Stimulated activated naive CD8-positive, alpha-beta T cell treated with anti-CD3 and anti-CD28 coated beads, Interleukin-15, amount 100 ng/mL, for 72 hours (primary cell): ENCODE data around the gene SMG6.
"Not testable (repeated sequence)": the region's sequence is repeated elsewhere in the genome, so short reads cannot be mapped to it uniquely, and the experiment has no call there.

Experiments used
- ATAC-seq: fragments of 150-1000 bp; cut with Tn5 transposase; 2 replicates; pipeline ENCODE4 v1.10.0; 2021; ENCODE audit warnings: mild to moderate bottlenecking, moderate library complexity
- DNase-seq, 2 donors: peaks; one replicate each; pipeline ENCODE4 v3.0.0; 2021 to 2022
- H3K27ac Mint-ChIP-seq, 2 donors: one replicate each; pipeline ENCODE4 v1.8.0; 2022; ENCODE audit warnings: mild to moderate bottlenecking in 2 of 2, mixed read lengths in 2 of 2, moderate library complexity in 2 of 2
- H3K27me3 Mint-ChIP-seq: one replicate; pipeline ENCODE4 v1.8.0; 2022; ENCODE audit warnings: mixed read lengths
- H3K4me1 Mint-ChIP-seq: one replicate; pipeline ENCODE4 v1.8.0; 2022; ENCODE audit warnings: mild to moderate bottlenecking, mixed read lengths
- H3K4me3 Mint-ChIP-seq, 2 donors: one replicate each; pipeline ENCODE4 v1.8.0; 2022; ENCODE audit warnings: mild to moderate bottlenecking in 2 of 2, mixed read lengths in 2 of 2, moderate library complexity in 1 of 2
- H3K9me3 Mint-ChIP-seq, 2 donors: one replicate each; pipeline ENCODE4 v1.8.0; 2022; ENCODE audit warnings: mixed read lengths in 2 of 2

SMG6 gene

GRCh38 chr17:2258830-2259229 lies 44.8 kb downstream of the SMG6 start:
- Mint-ChIP-seq H3K4me1 (peaks cover 86% of the 10 kb centered on the region), H3K27ac (peak overlapping the region; percentile 93 to 97), H3K4me3 (peak overlapping the region; percentile 76 to 81)
- not testable (repeated sequence) for H3K27me3 Mint-ChIP-seq, DNase-seq, ATAC-seq, H3K9me3 Mint-ChIP-seq

- H3K4me3 Mint-ChIP-seq = peak overlapping the region; percentile 49 to 73
- peaks cover 5 to 8% of the 10 kb centered on the region in 2 donors for H3K9me3 Mint-ChIP-seq
- H3K27ac Mint-ChIP-seq = peak overlapping the region; percentile 84 to 97
- no peaks in the 10 kb centered on the region for H3K27me3 Mint-ChIP-seq
- peaks cover 86% of the 10 kb centered on the region for H3K4me1 Mint-ChIP-seq
- ATAC-seq = peak; percentile 95
- peak; percentile 43 to 45 for DNase-seq
Observed at GRCh38 chr17:2253768-2254406, 49.7 kb downstream of the SMG6 start.

GRCh38 chr17:2253362-2253761 lies 50.2 kb downstream of the SMG6 start:
- DNase-seq = no peak
- ATAC-seq = peak; percentile 26
- H3K4me3 Mint-ChIP-seq = peak overlapping the region; percentile 49 to 73

GRCh38 chr17:2251098-2251497 lies 52.5 kb downstream of the SMG6 start:
- Mint-ChIP-seq H3K4me3 (peak overlapping the region; percentile 59 to 65), H3K9me3 (peaks cover 5 to 8% of the 10 kb centered on the region in 2 donors), H3K4me1 (peaks cover 95% of the 10 kb centered on the region), H3K27ac (peak overlapping the region; percentile 89 to 90), H3K27me3 (no peaks in the 10 kb centered on the region)
- DNase-seq (no peak), ATAC-seq (no peak)

More at GRCh38 chr17:2253362-2253761, 50.2 kb downstream of the SMG6 start:
- peaks cover 5 to 8% of the 10 kb centered on the region in 2 donors for H3K9me3 Mint-ChIP-seq
- H3K4me1 Mint-ChIP-seq = peaks cover 86% of the 10 kb centered on the region
- H3K27me3 Mint-ChIP-seq = no peaks in the 10 kb centered on the region
- peak overlapping the region; percentile 84 to 97 for H3K27ac Mint-ChIP-seq

GRCh38 chr17:2250140-2251095 lies 53.2 kb downstream of the SMG6 start:
- ATAC-seq (peak; percentile 74), DNase-seq (peak in 1 of 2 donors; percentile 43)
- peaks cover 0 to 8% of the 10 kb centered on the region in 2 donors for H3K9me3 Mint-ChIP-seq
- H3K27me3 Mint-ChIP-seq = no peaks in the 10 kb centered on the region
- peaks cover 95% of the 10 kb centered on the region for H3K4me1 Mint-ChIP-seq
- peak overlapping the region; percentile 59 to 65 for H3K4me3 Mint-ChIP-seq
- H3K27ac Mint-ChIP-seq = peak overlapping the region; percentile 89 to 90

GRCh38 chr17:2247005-2247404 lies 56.6 kb downstream of the SMG6 start:
- Mint-ChIP-seq H3K27me3 (no peaks in the 10 kb centered on the region), H3K4me3 (no peak overlapping the region), H3K9me3 (no peaks in the 10 kb centered on the region), H3K4me1 (peaks cover 89% of the 10 kb centered on the region), H3K27ac (no peak overlapping the region)
- ATAC-seq (no peak), DNase-seq (no peak)

- H3K4me3 Mint-ChIP-seq = peak overlapping the region in 1 of 2 donors; percentile 35
- H3K27ac Mint-ChIP-seq = peak overlapping the region in 1 of 2 donors; percentile 74
- H3K9me3 Mint-ChIP-seq = no peaks in the 10 kb centered on the region
- peak; percentile 80 to 81 for DNase-seq
- peak; percentile 96 for ATAC-seq
- H3K27me3 Mint-ChIP-seq = no peaks in the 10 kb centered on the region
- peaks cover 89% of the 10 kb centered on the region for H3K4me1 Mint-ChIP-seq
Observed at GRCh38 chr17:2244545-2245525, 58.8 kb downstream of the SMG6 start.

- H3K27ac Mint-ChIP-seq = peak overlapping the region; percentile 68 to 82
- no peak for ATAC-seq
- no peak for DNase-seq
- H3K4me3 Mint-ChIP-seq = peak overlapping the region in 1 of 2 donors; percentile 28
- no peaks in the 10 kb centered on the region for H3K27me3 Mint-ChIP-seq
- H3K9me3 Mint-ChIP-seq = no peaks in the 10 kb centered on the region
- peaks cover 88% of the 10 kb centered on the region for H3K4me1 Mint-ChIP-seq
Observed at GRCh38 chr17:2243953-2244352, 59.6 kb downstream of the SMG6 start.

- no peaks in the 10 kb centered on the region for H3K9me3 Mint-ChIP-seq
- H3K4me3 Mint-ChIP-seq = no peak overlapping the region
- no peak for DNase-seq
- peaks cover 80% of the 10 kb centered on the region for H3K4me1 Mint-ChIP-seq
- no peaks in the 10 kb centered on the region for H3K27me3 Mint-ChIP-seq
- ATAC-seq = no peak
- H3K27ac Mint-ChIP-seq = peak overlapping the region in 1 of 2 donors; percentile 75
Observed at GRCh38 chr17:2241823-2242222, 61.8 kb downstream of the SMG6 start.

- peaks cover 73% of the 10 kb centered on the region for H3K4me1 Mint-ChIP-seq
- H3K9me3 Mint-ChIP-seq = no peaks in the 10 kb centered on the region
- H3K27me3 Mint-ChIP-seq = no peaks in the 10 kb centered on the region
- H3K27ac Mint-ChIP-seq = no peak overlapping the region
- peak overlapping the region in 1 of 2 donors; percentile 3 for H3K4me3 Mint-ChIP-seq
- DNase-seq (no peak), ATAC-seq (no peak)
Observed at GRCh38 chr17:2240541-2240940, 63.0 kb downstream of the SMG6 start.

- Mint-ChIP-seq H3K4me3 (peak overlapping the region in 1 of 2 donors; percentile 21), H3K27ac (peak overlapping the region in 1 of 2 donors; percentile 31), H3K4me1 (peaks cover 67% of the 10 kb centered on the region), H3K27me3 (no peaks in the 10 kb centered on the region), H3K9me3 (no peaks in the 10 kb centered on the region)
- ATAC-seq (peak; percentile 77), DNase-seq (no peak)
Observed at GRCh38 chr17:2239882-2240430, 63.6 kb downstream of the SMG6 start.

GRCh38 chr17:2239170-2239551 lies 64.4 kb downstream of the SMG6 start:
- no peak overlapping the region for H3K27ac Mint-ChIP-seq
- no peak for ATAC-seq

GRCh38 chr17:2238432-2239169 lies 65.0 kb downstream of the SMG6 start:
- ATAC-seq = no peak
- Mint-ChIP-seq H3K27ac (no peak overlapping the region), H3K4me3 (no peak overlapping the region), H3K4me1 (peaks cover 57% of the 10 kb centered on the region), H3K27me3 (no peaks in the 10 kb centered on the region), H3K9me3 (no peaks in the 10 kb centered on the region)
- DNase-seq = no peak

More at GRCh38 chr17:2239170-2239551, 64.4 kb downstream of the SMG6 start:
- Mint-ChIP-seq H3K9me3 (no peaks in the 10 kb centered on the region), H3K4me3 (no peak overlapping the region), H3K4me1 (peaks cover 59% of the 10 kb centered on the region), H3K27me3 (no peaks in the 10 kb centered on the region)
- DNase-seq = no peak

- DNase-seq (no peak), ATAC-seq (no peak)
- H3K4me1 Mint-ChIP-seq = peaks cover 60% of the 10 kb centered on the region
- no peaks in the 10 kb centered on the region for H3K9me3 Mint-ChIP-seq
- H3K27me3 Mint-ChIP-seq = no peaks in the 10 kb centered on the region
- no peak overlapping the region for H3K4me3 Mint-ChIP-seq
- H3K27ac Mint-ChIP-seq = no peak overlapping the region
Observed at GRCh38 chr17:2237950-2238349, 65.6 kb downstream of the SMG6 start.
